ENCODE data around the gene GEMIN5.

The GEMIN5 gene

DNA sequence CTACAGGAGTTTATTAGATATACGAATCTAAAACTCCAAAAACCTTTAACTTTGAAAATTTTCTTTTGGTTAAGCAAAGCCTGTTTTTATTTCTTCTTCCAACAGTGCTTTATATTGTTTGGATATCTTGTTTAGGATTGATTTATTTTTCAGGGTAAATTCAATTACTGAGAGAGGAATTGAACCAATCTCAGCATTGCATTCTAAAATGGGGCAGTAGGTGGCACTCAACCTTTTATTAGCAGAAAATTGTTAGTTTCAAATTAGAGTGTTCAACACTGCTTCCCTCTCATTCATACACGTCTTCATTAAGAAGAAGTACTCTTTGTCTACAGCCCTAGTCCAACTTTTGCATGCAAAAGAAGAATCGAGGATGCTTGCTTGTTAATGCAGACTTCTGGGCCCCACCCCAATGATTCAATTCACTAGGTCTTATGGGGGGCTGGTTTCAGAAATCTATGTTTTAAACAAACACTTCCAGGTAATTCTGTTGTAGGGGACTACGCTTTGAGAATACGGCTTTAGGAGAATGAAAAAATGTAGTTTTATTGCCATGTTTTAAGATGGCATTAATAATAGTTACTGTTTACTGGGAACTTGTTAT lies 29.5 kb upstream of the GEMIN5 start:
- no peaks in the 10 kb centered on the region for H3K4me1 ChIP-seq (ENCODE audit: low read depth, poor library complexity, severe bottlenecking)
- no peaks in the 10 kb centered on the region for H3K27me3 ChIP-seq (ENCODE audit: insufficient read depth, low read depth)
- H4K20me1 ChIP-seq (ENCODE audit: insufficient read depth) = no peaks in the 10 kb centered on the region
- no peak overlapping the region for H2AFZ ChIP-seq (ENCODE audit: low read depth)
- H3K36me3 ChIP-seq (ENCODE audit: insufficient read depth) = no peaks in the 10 kb centered on the region
- H3K9ac ChIP-seq = no peak overlapping the region
- no peak overlapping the region for H3K27ac ChIP-seq
- H3K4me3 ChIP-seq (IDR thresholded peaks at IDR 0.05; ENCODE audit: insufficient read depth, low read depth, low read length) = no peak overlapping the region
- H3K79me2 ChIP-seq (ENCODE audit: insufficient read depth, low read depth) = no peaks in the 10 kb centered on the region
- H3K4me2 ChIP-seq = no peak overlapping the region
- TF ChIP-seq, protein P1, sequence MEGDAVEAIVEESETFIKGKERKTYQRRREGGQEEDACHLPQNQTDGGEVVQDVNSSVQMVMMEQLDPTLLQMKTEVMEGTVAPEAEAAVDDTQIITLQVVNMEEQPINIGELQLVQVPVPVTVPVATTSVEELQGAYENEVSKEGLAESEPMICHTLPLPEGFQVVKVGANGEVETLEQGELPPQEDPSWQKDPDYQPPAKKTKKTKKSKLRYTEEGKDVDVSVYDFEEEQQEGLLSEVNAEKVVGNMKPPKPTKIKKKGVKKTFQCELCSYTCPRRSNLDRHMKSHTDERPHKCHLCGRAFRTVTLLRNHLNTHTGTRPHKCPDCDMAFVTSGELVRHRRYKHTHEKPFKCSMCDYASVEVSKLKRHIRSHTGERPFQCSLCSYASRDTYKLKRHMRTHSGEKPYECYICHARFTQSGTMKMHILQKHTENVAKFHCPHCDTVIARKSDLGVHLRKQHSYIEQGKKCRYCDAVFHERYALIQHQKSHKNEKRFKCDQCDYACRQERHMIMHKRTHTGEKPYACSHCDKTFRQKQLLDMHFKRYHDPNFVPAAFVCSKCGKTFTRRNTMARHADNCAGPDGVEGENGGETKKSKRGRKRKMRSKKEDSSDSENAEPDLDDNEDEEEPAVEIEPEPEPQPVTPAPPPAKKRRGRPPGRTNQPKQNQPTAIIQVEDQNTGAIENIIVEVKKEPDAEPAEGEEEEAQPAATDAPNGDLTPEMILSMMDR (conservative IDR thresholded peaks at IDR 0.05; ENCODE audit: low read depth, low read length) = peak; percentile 61

DNA sequence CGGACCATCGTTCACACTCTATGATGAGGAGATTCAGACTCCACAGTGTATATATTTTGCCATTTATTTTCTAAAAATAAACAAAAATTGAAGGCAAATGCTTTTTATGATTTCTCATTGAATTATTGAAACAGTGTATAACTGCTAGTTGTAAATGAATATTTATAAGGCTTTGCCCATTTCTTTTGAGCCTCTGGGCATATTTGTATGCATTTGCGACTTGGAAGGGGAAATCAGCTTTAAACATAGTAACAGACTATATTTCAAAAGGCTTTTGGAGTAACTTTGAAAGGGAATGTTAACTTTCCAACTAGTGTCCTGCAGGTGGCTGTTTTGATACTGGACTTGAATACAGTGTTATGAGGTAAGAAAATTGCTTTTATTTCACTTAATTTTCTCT lies 28.9 kb upstream of the GEMIN5 start:
- no peak overlapping the region for H3K4me3 ChIP-seq (IDR thresholded peaks at IDR 0.05; ENCODE audit: insufficient read depth, low read depth, low read length)
- H3K79me2 ChIP-seq (ENCODE audit: insufficient read depth, low read depth) = no peaks in the 10 kb centered on the region
- TF ChIP-seq, protein P1 (conservative IDR thresholded peaks at IDR 0.05; ENCODE audit: low read depth, low read length) = no peak
- H3K27ac ChIP-seq = no peak overlapping the region
- H3K4me2 ChIP-seq = no peak overlapping the region
- H2AFZ ChIP-seq (ENCODE audit: low read depth) = no peak overlapping the region
- no peaks in the 10 kb centered on the region for H3K4me1 ChIP-seq (ENCODE audit: low read depth, poor library complexity, severe bottlenecking)
- H3K9ac ChIP-seq = no peak overlapping the region
- H3K36me3 ChIP-seq (ENCODE audit: insufficient read depth) = no peaks in the 10 kb centered on the region
- H3K27me3 ChIP-seq (ENCODE audit: insufficient read depth, low read depth) = no peaks in the 10 kb centered on the region
- H4K20me1 ChIP-seq (ENCODE audit: insufficient read depth) = no peaks in the 10 kb centered on the region

DNA sequence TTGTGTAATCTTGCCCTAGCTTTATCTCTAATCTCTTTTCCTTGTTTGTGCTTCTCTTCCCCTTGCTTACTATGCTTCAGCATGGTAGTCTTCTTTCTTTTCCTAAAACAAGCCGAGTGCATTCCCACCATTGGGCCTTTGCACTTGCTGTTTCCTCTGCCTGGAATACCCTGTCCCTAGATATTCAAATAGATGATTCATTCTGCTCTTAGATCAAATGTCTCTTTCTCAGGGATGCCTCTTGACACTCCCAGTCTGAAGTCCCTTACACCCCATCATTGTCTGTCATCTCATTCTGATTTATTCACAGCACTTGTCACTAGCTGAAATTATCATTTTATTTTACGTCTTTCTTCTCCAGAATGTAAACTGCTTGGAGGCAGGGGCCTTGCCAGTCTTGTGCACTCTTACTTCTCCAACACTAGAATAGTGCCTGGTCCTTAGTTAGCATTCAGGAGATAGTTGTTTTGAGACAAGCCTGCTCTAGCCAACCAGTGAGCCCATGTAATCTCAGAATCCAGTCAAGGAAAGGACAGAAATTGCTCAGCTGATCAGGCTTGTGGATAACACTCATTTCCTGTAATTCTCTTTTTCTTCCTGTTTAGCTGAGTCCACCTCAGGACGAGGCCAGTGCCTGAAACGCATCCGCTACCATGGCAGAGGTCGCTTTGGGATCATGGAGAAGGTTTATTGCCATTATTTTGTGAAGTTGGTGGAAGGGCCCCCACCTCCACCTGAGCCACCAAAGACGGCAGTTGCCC lies 28.2 kb upstream of the GEMIN5 start:
- no peaks in the 10 kb centered on the region for H3K4me1 ChIP-seq (ENCODE audit: low read depth, poor library complexity, severe bottlenecking)
- H3K79me2 ChIP-seq (ENCODE audit: insufficient read depth, low read depth) = no peaks in the 10 kb centered on the region
- no peaks in the 10 kb centered on the region for H3K27me3 ChIP-seq (ENCODE audit: insufficient read depth, low read depth)
- no peak overlapping the region for H3K27ac ChIP-seq
- H3K4me2 ChIP-seq = no peak overlapping the region
- no peaks in the 10 kb centered on the region for H3K36me3 ChIP-seq (ENCODE audit: insufficient read depth)
- H3K9ac ChIP-seq = no peak overlapping the region
- no peak overlapping the region for H2AFZ ChIP-seq (ENCODE audit: low read depth)
- TF ChIP-seq, protein P1 (conservative IDR thresholded peaks at IDR 0.05; ENCODE audit: low read depth, low read length) = no peak
- no peaks in the 10 kb centered on the region for H4K20me1 ChIP-seq (ENCODE audit: insufficient read depth)
- no peak overlapping the region for H3K4me3 ChIP-seq (IDR thresholded peaks at IDR 0.05; ENCODE audit: insufficient read depth, low read depth, low read length)

DNA sequence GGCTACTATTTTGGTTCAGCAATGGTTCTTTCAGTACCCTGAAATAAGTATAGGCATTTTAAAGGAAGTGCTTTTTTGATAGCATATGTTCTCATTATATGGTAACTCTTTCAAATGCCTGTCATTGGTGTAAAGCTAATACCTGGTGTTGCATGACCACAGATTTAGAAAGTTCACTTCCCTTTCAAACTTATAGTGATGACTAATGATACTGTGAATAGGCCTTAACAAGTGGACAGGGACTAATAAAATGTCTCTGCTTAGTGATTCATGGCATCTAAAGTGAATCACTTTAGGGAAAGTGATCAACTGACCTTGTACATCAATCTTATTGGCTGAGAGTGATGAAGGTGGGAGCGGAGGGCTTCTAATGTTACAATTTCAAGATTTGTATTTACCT lies 24.5 kb upstream of the GEMIN5 start:
- TF ChIP-seq, protein P1 (conservative IDR thresholded peaks at IDR 0.05; ENCODE audit: low read depth, low read length) = no peak
- Histone ChIP-seq H3K27me3 (ENCODE audit: insufficient read depth, low read depth) (no peaks in the 10 kb centered on the region), H3K4me2 (no peak overlapping the region), H3K9ac (no peak overlapping the region), H3K79me2 (ENCODE audit: insufficient read depth, low read depth) (no peaks in the 10 kb centered on the region), H3K4me1 (ENCODE audit: low read depth, poor library complexity, severe bottlenecking) (peaks cover 3% of the 10 kb centered on the region), H3K27ac (no peak overlapping the region), H3K36me3 (ENCODE audit: insufficient read depth) (no peaks in the 10 kb centered on the region), H3K4me3 (IDR thresholded peaks at IDR 0.05; ENCODE audit: insufficient read depth, low read depth, low read length) (no peak overlapping the region), H4K20me1 (ENCODE audit: insufficient read depth) (no peaks in the 10 kb centered on the region), H2AFZ (ENCODE audit: low read depth) (no peak overlapping the region)

All from KMS-11 (cell line).